Mucosa of descending colon (tissue), 3 donors: ENCODE data around the gene CTNNA3. TPM values are rescaled to one million over a fixed set of nuclear protein-coding genes. Genes with fewer than 3 reads are reported as not detected.

Experiments
- ATAC-seq: fragments of 200-7000 bp; cut with Tn5 transposase; one replicate; pipeline ENCODE4 v1.9.1; 2020; ENCODE audit warnings: mild to moderate bottlenecking, moderate library complexity
- DNase-seq, 3 donors: peaks; one replicate each; pipeline ENCODE4 v3.0.0-alpha.2; 2020
- H3K36me3 ChIP-seq: fragments of 200-600 bp; one replicate; pipeline ENCODE4 v1.8.0; 2021; ENCODE audit warnings: low read depth, mild to moderate bottlenecking
- H3K4me1 ChIP-seq: fragments of 200-600 bp; one replicate; pipeline ENCODE4 v1.8.0; 2021; ENCODE audit warnings: low read depth, mild to moderate bottlenecking
- H3K4me3 ChIP-seq: fragments of 200-600 bp; one replicate; pipeline ENCODE4 v1.8.0; 2021; ENCODE audit warnings: mild to moderate bottlenecking
- H3K9me3 ChIP-seq: fragments of 200-600 bp; one replicate; pipeline ENCODE4 v1.8.0; 2021; ENCODE audit warnings: mild to moderate bottlenecking
- intact Hi-C, 2 donors: fragments of 100-400 bp; cut with DNase I in 1 of 2; cut with micrococcal nuclease in 1 of 2; formaldehyde crosslinking; loops; one replicate each; pipeline versions ENCODE4 v1.11.0 to v1.11.1; 2022; cut with DNase I, micrococcal nuclease
- total RNA-seq, 3 donors: library from RNA; stranded (reverse); fragmentation: NEBNext Ultra II Directional in 2 of 3; extraction: Animal tissue kit (Norgen Biotek cat#: 25700) in 2 of 3; gene quantifications; one replicate each; pipeline versions ENCODE4 v1.2.1 to v1.2.4, GENCODE V29; 2021 to 2023
- TF ChIP-seq, protein P1 (sequence below): fragments of 200-600 bp; IDR thresholded peaks from one replicate; pipeline ENCODE4 v1.8.0; 2022; ENCODE audit warnings: antibody characterized with exemption, mild to moderate bottlenecking
- donor health status: DM: no; HTN: no; CAD: no; lungs with moderate emphysema.
- donor health status: DM: no; HTN: no; CAD: no.
- donor health status: DM: no; HTN: yes; CAD: no.

CTNNA3 gene
- total RNA-seq, 3 donors from 2014 or later = 0.52 to 7.5 (median 0.70) TPM

DNA sequence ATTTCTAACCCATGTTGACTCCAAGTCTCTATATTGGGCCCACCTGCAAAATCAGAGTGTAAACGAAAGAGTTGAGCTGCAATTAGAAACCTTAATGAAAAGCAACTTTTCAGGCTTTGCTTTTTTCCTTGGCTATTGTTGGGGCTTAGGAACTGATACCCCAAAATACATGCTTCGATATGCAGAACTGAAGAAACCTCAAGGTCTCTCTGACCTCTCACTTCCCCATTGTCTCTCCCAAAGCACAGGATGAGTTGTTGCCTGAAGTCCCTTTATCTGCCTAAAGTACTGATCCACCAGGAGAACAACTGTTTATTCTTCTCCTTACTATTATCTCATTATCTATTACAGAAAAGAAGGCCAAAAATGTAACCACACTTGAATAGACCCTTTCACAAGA, 1436.2 kb downstream of the CTNNA3 start:
- TF ChIP-seq, protein P1, sequence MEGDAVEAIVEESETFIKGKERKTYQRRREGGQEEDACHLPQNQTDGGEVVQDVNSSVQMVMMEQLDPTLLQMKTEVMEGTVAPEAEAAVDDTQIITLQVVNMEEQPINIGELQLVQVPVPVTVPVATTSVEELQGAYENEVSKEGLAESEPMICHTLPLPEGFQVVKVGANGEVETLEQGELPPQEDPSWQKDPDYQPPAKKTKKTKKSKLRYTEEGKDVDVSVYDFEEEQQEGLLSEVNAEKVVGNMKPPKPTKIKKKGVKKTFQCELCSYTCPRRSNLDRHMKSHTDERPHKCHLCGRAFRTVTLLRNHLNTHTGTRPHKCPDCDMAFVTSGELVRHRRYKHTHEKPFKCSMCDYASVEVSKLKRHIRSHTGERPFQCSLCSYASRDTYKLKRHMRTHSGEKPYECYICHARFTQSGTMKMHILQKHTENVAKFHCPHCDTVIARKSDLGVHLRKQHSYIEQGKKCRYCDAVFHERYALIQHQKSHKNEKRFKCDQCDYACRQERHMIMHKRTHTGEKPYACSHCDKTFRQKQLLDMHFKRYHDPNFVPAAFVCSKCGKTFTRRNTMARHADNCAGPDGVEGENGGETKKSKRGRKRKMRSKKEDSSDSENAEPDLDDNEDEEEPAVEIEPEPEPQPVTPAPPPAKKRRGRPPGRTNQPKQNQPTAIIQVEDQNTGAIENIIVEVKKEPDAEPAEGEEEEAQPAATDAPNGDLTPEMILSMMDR = no peak
- no peaks in the 10 kb centered on the region for H3K9me3 ChIP-seq
- ATAC-seq (no peak), DNase-seq (no peak)
- no peak overlapping the region for H3K4me3 ChIP-seq
- intact Hi-C loops = no loop called here
- H3K36me3 ChIP-seq = no peaks in the 10 kb centered on the region
- no peaks in the 10 kb centered on the region for H3K4me1 ChIP-seq

DNA sequence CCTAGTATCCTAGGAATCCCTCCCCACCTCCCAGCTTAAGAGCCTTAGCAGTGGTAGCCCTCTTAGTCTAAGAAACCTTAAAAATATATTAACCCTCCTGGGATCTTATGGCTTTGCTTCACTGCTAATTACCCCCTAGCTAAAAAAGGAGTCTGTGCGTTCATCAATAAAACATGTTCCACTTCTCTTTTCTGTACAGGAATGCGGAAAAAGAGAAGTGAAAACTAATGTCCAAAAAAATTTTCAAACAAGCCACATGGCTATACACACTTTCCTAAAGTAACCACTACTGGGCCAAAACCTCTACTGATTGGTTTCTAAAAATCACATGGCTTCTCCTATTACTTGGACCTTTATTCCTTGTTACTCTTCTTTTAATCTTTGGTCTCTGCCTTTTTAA, 1437.3 kb downstream of the CTNNA3 start:
- TF ChIP-seq, protein P1 = no peak
- H3K9me3 ChIP-seq = no peaks in the 10 kb centered on the region
- intact Hi-C loops = no loop called here
- no peaks in the 10 kb centered on the region for H3K4me1 ChIP-seq
- ATAC-seq (no peak), DNase-seq (no peak)
- no peak overlapping the region for H3K4me3 ChIP-seq
- H3K36me3 ChIP-seq = no peaks in the 10 kb centered on the region

DNA sequence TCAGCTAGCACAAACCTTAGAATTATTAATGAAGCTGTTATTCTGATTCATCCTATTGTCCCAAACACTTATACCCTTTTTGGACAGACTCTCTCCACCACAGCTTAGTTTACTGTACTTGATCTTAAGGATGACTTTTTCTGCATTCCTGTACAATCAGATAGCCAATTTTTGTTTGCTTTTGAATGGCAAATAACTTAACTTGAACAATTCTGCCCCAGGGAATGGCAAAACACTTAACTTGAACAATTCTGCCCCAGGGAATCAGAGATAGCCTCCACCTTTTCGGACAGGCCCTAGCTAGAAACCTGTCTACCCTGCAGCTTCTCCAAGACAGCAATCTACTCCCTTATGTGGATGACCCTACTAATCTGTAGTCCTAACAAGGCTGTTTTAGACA, 1438.2 kb downstream of the CTNNA3 start:
- ATAC-seq (no peak), DNase-seq (no peak)
- TF ChIP-seq, protein P1 = no peak
- H3K4me3 ChIP-seq = no peak overlapping the region
- intact Hi-C loops = no loop called here
- H3K36me3 ChIP-seq = no peaks in the 10 kb centered on the region
- no peaks in the 10 kb centered on the region for H3K9me3 ChIP-seq
- H3K4me1 ChIP-seq = no peaks in the 10 kb centered on the region

DNA sequence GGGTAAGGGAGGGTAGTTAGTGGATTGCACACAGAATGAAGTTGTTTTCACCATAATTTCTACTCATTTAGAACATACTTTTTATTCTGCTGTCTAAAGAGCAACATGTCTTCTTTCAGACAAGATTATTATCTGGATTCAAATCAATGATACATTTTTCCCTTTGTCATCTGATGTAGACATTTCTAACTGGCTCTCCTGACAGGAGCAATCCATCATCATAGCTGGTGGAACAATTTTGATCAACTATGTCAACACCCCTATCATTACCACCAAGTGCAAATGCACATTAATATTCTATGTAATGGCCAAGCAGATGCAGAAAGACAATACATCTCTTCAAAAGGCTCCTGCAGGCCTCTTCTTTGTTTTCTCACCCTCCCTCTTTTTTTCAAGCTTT, 1443.0 kb downstream of the CTNNA3 start:
- H3K4me1 ChIP-seq = no peaks in the 10 kb centered on the region
- no peaks in the 10 kb centered on the region for H3K9me3 ChIP-seq
- TF ChIP-seq, protein P1 = no peak
- intact Hi-C loops = no loop called here
- ATAC-seq (no peak), DNase-seq (no peak)
- no peaks in the 10 kb centered on the region for H3K36me3 ChIP-seq
- H3K4me3 ChIP-seq = no peak overlapping the region

DNA sequence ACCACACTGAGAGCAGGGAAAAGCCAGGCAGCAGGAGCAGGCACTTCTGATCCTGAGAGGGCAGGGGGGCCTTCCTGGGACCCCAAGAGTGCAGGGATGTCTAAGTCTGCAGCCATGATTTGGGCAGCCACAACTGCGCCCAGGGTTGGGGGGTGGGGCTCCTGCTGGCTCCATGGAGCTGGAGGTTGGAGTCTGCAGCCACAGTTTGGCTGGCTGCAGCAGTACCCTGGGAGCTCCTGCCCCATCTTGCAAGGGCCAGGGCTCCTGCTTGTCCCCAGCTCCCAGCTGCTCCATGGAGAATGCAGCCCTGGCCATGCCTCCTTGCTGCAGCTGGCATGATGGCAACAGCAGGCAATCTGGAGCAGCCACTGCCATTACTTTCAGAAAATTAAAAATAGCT, 1449.8 kb downstream of the CTNNA3 start:
- ATAC-seq (no peak), DNase-seq (no peak)
- intact Hi-C loops = no loop called here
- TF ChIP-seq, protein P1 = no peak
- no peaks in the 10 kb centered on the region for H3K4me1 ChIP-seq
- H3K36me3 ChIP-seq = no peaks in the 10 kb centered on the region
- H3K9me3 ChIP-seq = no peaks in the 10 kb centered on the region
- no peak overlapping the region for H3K4me3 ChIP-seq

DNA sequence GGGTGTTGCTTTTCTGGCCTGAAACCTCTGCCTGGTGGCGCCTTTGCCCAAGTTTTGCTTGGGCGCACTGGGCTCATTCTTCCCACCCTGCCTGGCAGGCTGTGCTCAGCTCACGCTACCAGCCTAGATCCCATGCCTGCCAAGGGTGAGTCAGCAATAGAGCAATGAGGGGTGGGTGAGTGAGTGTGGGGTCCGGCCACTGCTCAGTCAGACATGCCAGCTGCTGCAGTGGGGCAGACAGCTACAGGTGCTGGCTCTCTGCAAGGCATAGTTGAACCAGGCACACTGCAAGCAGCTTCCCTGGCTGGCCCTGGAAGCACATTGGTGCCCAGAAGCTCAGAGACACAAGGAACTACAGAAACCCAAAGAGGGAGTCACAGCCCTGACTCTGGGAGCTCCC, 1451.0 kb downstream of the CTNNA3 start:
- TF ChIP-seq, protein P1 = no peak
- DNase-seq (no peak), ATAC-seq (no peak)
- H3K9me3 ChIP-seq = no peaks in the 10 kb centered on the region
- intact Hi-C loops = no loop called here
- no peaks in the 10 kb centered on the region for H3K36me3 ChIP-seq
- H3K4me1 ChIP-seq = no peaks in the 10 kb centered on the region
- no peak overlapping the region for H3K4me3 ChIP-seq
